Measurements from ENCODE around the gene BBS7. TPM values are rescaled to one million over a fixed set of nuclear protein-coding genes. Genes with fewer than 3 reads are reported as not detected.

BBS7 gene
- polyA plus RNA-seq, 3 donors: 4.2 to 6.6 (median 5.5) TPM

DNA sequence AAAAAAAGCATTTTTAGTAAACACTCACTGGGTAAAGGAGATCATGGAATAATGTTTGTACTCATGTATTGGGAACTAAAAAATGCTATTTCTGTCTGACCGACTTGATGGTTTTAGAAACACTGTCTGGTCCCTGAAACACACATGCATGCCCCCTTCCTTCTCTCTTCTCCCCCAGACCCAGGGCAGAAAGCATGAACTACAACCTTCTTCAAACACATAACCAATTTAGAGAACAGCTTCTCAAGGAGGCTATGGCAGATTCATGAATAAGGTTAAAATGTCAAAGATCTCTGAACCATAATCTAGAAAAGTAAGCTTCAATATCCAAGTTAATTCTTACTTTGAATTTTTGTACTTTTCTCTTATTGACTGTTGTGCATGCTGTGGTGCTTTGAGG is 52.6 kb downstream of the BBS7 start:
- DNase-seq: no peak
- H3K4me3 ChIP-seq (replicated peaks in 1 of 3; ENCODE audit: low read depth in 2 of 3, low read length in 3 of 3): no peak overlapping the region
- H3K27ac Mint-ChIP-seq: peak overlapping the region in 2 of 7 donors; percentile 5 to 63
- H3K36me3 Mint-ChIP-seq: peaks cover 48 to 62% of the 10 kb centered on the region in 2 donors
- intact Hi-C loops (cut with micrococcal nuclease): no loop called here
- H3K36me3 ChIP-seq (replicated peaks in 1 of 2; ENCODE audit: control insufficient read depth in 1 of 2, insufficient read depth in 2 of 2, low read length in 2 of 2): peaks cover 59 to 79% of the 10 kb centered on the region in 2 donors
- H3K4me3 Mint-ChIP-seq: no peak overlapping the region
- H3K9me3 ChIP-seq (replicated peaks in 1 of 2; ENCODE audit: control insufficient read depth in 1 of 2, insufficient read depth in 1 of 2, low read length in 2 of 2): no peaks in the 10 kb centered on the region
- no peak overlapping the region for H2AFZ ChIP-seq (ENCODE audit: insufficient read depth, low read depth, low read length, poor library complexity, severe bottlenecking)
- no peak overlapping the region for H3K9ac ChIP-seq (ENCODE audit: insufficient read depth, low read length, poor library complexity, severe bottlenecking)
- H3K27me3 ChIP-seq (ENCODE audit: control insufficient read depth in 2 of 2, insufficient read depth in 2 of 2, low read length in 2 of 2): no peaks in the 10 kb centered on the region
- H3K27me3 Mint-ChIP-seq (ENCODE audit: low read depth in 3 of 3): no peaks in the 10 kb centered on the region
- H3K4me1 Mint-ChIP-seq: peaks cover 10% of the 10 kb centered on the region
- TF ChIP-seq, protein P1, sequence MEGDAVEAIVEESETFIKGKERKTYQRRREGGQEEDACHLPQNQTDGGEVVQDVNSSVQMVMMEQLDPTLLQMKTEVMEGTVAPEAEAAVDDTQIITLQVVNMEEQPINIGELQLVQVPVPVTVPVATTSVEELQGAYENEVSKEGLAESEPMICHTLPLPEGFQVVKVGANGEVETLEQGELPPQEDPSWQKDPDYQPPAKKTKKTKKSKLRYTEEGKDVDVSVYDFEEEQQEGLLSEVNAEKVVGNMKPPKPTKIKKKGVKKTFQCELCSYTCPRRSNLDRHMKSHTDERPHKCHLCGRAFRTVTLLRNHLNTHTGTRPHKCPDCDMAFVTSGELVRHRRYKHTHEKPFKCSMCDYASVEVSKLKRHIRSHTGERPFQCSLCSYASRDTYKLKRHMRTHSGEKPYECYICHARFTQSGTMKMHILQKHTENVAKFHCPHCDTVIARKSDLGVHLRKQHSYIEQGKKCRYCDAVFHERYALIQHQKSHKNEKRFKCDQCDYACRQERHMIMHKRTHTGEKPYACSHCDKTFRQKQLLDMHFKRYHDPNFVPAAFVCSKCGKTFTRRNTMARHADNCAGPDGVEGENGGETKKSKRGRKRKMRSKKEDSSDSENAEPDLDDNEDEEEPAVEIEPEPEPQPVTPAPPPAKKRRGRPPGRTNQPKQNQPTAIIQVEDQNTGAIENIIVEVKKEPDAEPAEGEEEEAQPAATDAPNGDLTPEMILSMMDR (IDR thresholded peaks at IDR 0.05): no peak
- H3K9me3 Mint-ChIP-seq: no peaks in the 10 kb centered on the region
- no peak overlapping the region for H3K4me2 ChIP-seq (replicated peaks; ENCODE audit: extremely low read depth, low read length, poor library complexity, severe bottlenecking)
- WGBS (ENCODE audit: insufficient coverage): no CpG with 5 or more reads among the region's 1 CpG
- H3K4me1 ChIP-seq (ENCODE audit: control insufficient read depth in 1 of 2, insufficient read depth in 2 of 2, low read length in 2 of 2): peaks cover 6 to 13% of the 10 kb centered on the region in 2 donors
- no peaks in the 10 kb centered on the region for H4K20me1 ChIP-seq (ENCODE audit: insufficient read depth, low read length)
- H3K27ac ChIP-seq (ENCODE audit: low read depth in 1 of 2, low read length in 2 of 2): peak overlapping the region in 1 of 2 donors; percentile 52
- H3K79me2 ChIP-seq (ENCODE audit: insufficient read depth, low read length): peaks cover 63% of the 10 kb centered on the region

DNA sequence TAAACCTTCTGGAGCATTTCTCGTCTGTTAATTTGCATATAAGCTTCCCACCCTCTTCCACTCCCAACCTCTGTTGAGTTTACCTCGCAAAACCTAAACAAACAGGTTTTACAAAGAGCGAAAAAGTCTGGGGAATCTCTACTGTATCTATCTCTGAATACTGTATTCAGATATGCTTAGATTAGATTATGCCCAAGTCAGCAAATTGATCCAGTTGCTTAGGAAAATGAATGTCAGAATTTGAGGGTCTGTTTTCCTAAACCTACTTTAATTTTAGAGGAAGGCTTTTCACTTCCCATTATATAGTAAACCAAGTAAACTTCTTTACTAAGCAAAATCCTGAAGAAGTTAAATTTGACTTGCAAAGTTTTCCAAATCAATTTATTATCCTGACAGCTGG is 53.3 kb downstream of the BBS7 start:
- peaks cover 48 to 69% of the 10 kb centered on the region in 2 donors for H3K36me3 Mint-ChIP-seq
- Histone ChIP-seq H3K4me1 (ENCODE audit: control insufficient read depth in 1 of 2, insufficient read depth in 2 of 2, low read length in 2 of 2) (peaks cover 0 to 6% of the 10 kb centered on the region in 2 donors), H3K9ac (ENCODE audit: insufficient read depth, low read length, poor library complexity, severe bottlenecking) (no peak overlapping the region), H3K27ac (ENCODE audit: low read depth in 1 of 2, low read length in 2 of 2) (no peak overlapping the region), H3K4me3 (replicated peaks in 1 of 3; ENCODE audit: low read depth in 2 of 3, low read length in 3 of 3) (no peak overlapping the region), H3K4me2 (replicated peaks; ENCODE audit: extremely low read depth, low read length, poor library complexity, severe bottlenecking) (no peak overlapping the region), H3K36me3 (replicated peaks in 1 of 2; ENCODE audit: control insufficient read depth in 1 of 2, insufficient read depth in 2 of 2, low read length in 2 of 2) (peaks cover 66 to 86% of the 10 kb centered on the region in 2 donors), H2AFZ (ENCODE audit: insufficient read depth, low read depth, low read length, poor library complexity, severe bottlenecking) (no peak overlapping the region), H3K27me3 (ENCODE audit: control insufficient read depth in 2 of 2, insufficient read depth in 2 of 2, low read length in 2 of 2) (no peaks in the 10 kb centered on the region), H3K79me2 (ENCODE audit: insufficient read depth, low read length) (peaks cover 56% of the 10 kb centered on the region), H3K9me3 (replicated peaks in 1 of 2; ENCODE audit: control insufficient read depth in 1 of 2, insufficient read depth in 1 of 2, low read length in 2 of 2) (no peaks in the 10 kb centered on the region), H4K20me1 (ENCODE audit: insufficient read depth, low read length) (no peaks in the 10 kb centered on the region)
- TF ChIP-seq, protein P1 (IDR thresholded peaks at IDR 0.05): no peak
- H3K4me3 Mint-ChIP-seq: no peak overlapping the region
- no peaks in the 10 kb centered on the region for H3K27me3 Mint-ChIP-seq (ENCODE audit: low read depth in 3 of 3)
- DNase-seq: no peak
- no peak overlapping the region for H3K27ac Mint-ChIP-seq
- WGBS (ENCODE audit: insufficient coverage): no CpG with 5 or more reads among the region's 3 CpGs
- intact Hi-C loops (cut with micrococcal nuclease): no loop called here
- H3K9me3 Mint-ChIP-seq: no peaks in the 10 kb centered on the region
- peaks cover 3% of the 10 kb centered on the region for H3K4me1 Mint-ChIP-seq
